Activated CD4-positive, alpha-beta T cell treated with anti-CD3 and anti-CD28 coated beads for 4 hours (primary cell): ENCODE results near the gene ACIN1.

ENCODE experiments used
- DNase-seq, 2 donors: peaks; one replicate each; pipeline ENCODE4 v3.0.0-alpha.2; 2020

Gene ACIN1

GRCh38 chr14:23056956-23057756 lies 37.8 kb downstream of the ACIN1 start, which contains the start of gene CDH24:
TSS of gene CDH24 (minus strand) at chr14:23057520. CDS start at chr14:23055733, 1,787 bp downstream.
- peak; percentile 63 to 72 for DNase-seq

- peak; percentile 72 to 75 for DNase-seq
Measured at GRCh38 chr14:23056145-23056955, 38.6 kb downstream of the ACIN1 start.

GRCh38 chr14:23055621-23056144 lies 39.3 kb downstream of the ACIN1 start:
- DNase-seq = no peak

GRCh38 chr14:23055147-23055550 lies 39.8 kb downstream of the ACIN1 start:
- no peak for DNase-seq

- peak; percentile 23 to 25 for DNase-seq
Measured at GRCh38 chr14:23054000-23054811, 40.7 kb downstream of the ACIN1 start.

- DNase-seq = no peak
Measured at GRCh38 chr14:23053426-23053825, 41.5 kb downstream of the ACIN1 start.

- DNase-seq = no peak
Measured at GRCh38 chr14:23052671-23053070, 42.3 kb downstream of the ACIN1 start.

- DNase-seq = no peak
Measured at GRCh38 chr14:23052182-23052623, 42.7 kb downstream of the ACIN1 start.

- no peak for DNase-seq
Measured at GRCh38 chr14:23051141-23052057, 43.5 kb downstream of the ACIN1 start.

GRCh38 chr14:23049011-23049410 lies 45.9 kb downstream of the ACIN1 start:
- DNase-seq = no peak

GRCh38 chr14:23047751-23048693 lies 46.9 kb downstream of the ACIN1 start:
- DNase-seq = no peak

- no peak for DNase-seq
Measured at GRCh38 chr14:23047034-23047634, 47.8 kb downstream of the ACIN1 start.

GRCh38 chr14:23045419-23046357 lies 49.2 kb downstream of the ACIN1 start:
- no peak for DNase-seq

GRCh38 chr14:23044840-23045239 lies 50.1 kb downstream of the ACIN1 start:
- DNase-seq = no peak

GRCh38 chr14:23043754-23044153 lies 51.2 kb downstream of the ACIN1 start:
- no peak for DNase-seq

GRCh38 chr14:23043145-23043544 lies 51.8 kb downstream of the ACIN1 start:
- no peak for DNase-seq

- DNase-seq = no peak
Measured at GRCh38 chr14:23042162-23042965, 52.6 kb downstream of the ACIN1 start, which contains the start of gene PSMB11. TSS of gene PSMB11 (plus strand) at chr14:23042212. CDS start at chr14:23042226, 14 bp downstream.

- DNase-seq = no peak
Measured at GRCh38 chr14:23041729-23042128, 53.2 kb downstream of the ACIN1 start.
